K562 (cell line): Measurements from ENCODE around the gene BAIAP2. TPM values are rescaled to one million over a fixed set of nuclear protein-coding genes. Genes with fewer than 3 reads are reported as not detected.
A peak's percentile ranks its signal among the peaks of the same experiment; 100 is the strongest.

Source experiments
- ATAC-seq: fragments of 200-7000 bp; cut with Tn5 transposase; 3 replicates; pipeline ENCODE4 v1.9.1; 2020; ENCODE audit warnings: moderate library complexity
- BruUV-seq: library from RNA; stranded (reverse); fragments of 400-500 nt; replicated peaks from 2 replicates; lab custom pipeline; 2021; lab: Mats Ljungman, UMichigan
- CTCF ChIA-PET: fragments of 300-600 bp; formaldehyde crosslinking; extraction: SDS; loops from one replicate; lab custom pipeline; 2021; ENCODE audit warnings: low intra/inter-chr PET ratio; lab: Yijun Ruan, JAX
- POLR2A ChIA-PET: fragments of 300-600, 350-650 bp; sonication (Branson Sonifier 250); formaldehyde crosslinking; extraction: SDS; loops from one replicate; lab custom pipeline; 2021; ENCODE audit warnings: antibody characterized with exemption, inconsistent platforms; lab: Yijun Ruan, JAX
- DNase-seq, 4 experiments: peaks; one replicate each; pipeline versions ENCODE4 v3.0.0 to v3.0.0-alpha.2; 2011 to 2018; ENCODE audit warnings: low spot score in 3 of 4, mixed read lengths in 3 of 4; ENCODE audit errors: extremely low read depth in 1 of 4
- FAIRE-seq: peaks from 2 replicates; lab custom pipeline; 2011; peaks lifted over from hg19 to GRCh38; lab: Jason Lieb, UNC
- H2AFZ ChIP-seq: 2 replicates; pipeline ENCODE4 v1.6.0; 2011; ENCODE audit warnings: low read depth, low read length, control low read depth, inconsistent platforms
- H3K27ac ChIP-seq: fragments of 200-600 bp; 3 replicates; pipeline ENCODE4 v1.8.0; 2011; ENCODE audit warnings: low read depth, mild to moderate bottlenecking, control low read depth, inconsistent platforms, low read length, moderate library complexity, mixed read lengths; ENCODE audit errors: extremely low read depth
- H3K27me3 ChIP-seq, 2 experiments: fragments of 300-600 bp in 1 of 2; 2 replicates in 1 of 2; 3 replicates in 1 of 2; pipeline versions ENCODE4 v1.6.0 to v1.8.0; 2011; ENCODE audit warnings: inconsistent platforms in 2 of 2, low read length in 2 of 2, mild to moderate bottlenecking in 1 of 2, mixed read lengths in 1 of 2, moderate library complexity in 1 of 2; ENCODE audit not compliant: control insufficient read depth in 2 of 2, insufficient read depth in 2 of 2
- H3K36me3 ChIP-seq: fragments of 300-600 bp; 3 replicates; pipeline ENCODE4 v1.8.0; 2011; ENCODE audit warnings: mild to moderate bottlenecking, low read length, inconsistent platforms; ENCODE audit not compliant: control insufficient read depth, insufficient read depth
- H3K4me1 ChIP-seq, 2 experiments: fragments of 200-600 bp in 1 of 2; replicated peaks in 1 of 2; 2 replicates in 1 of 2; 3 replicates in 1 of 2; pipeline versions ENCODE4 v1.5.1 to v1.8.0; 2011; ENCODE audit warnings: inconsistent platforms in 2 of 2, low read length in 2 of 2, mild to moderate bottlenecking in 1 of 2, mixed read lengths in 1 of 2, moderate library complexity in 1 of 2; ENCODE audit not compliant: control insufficient read depth in 2 of 2, insufficient read depth in 2 of 2
- H3K4me2 ChIP-seq: 2 replicates; pipeline ENCODE4 v1.6.1; 2011; ENCODE audit warnings: low read length, control low read depth, inconsistent platforms, mixed read lengths; ENCODE audit not compliant: insufficient read depth
- H3K4me3 ChIP-seq: fragments of 200-600 bp; sonication (generic), shearing (Covaris generic); 2 replicates; pipeline ENCODE4 v1.5.1; 2016; ENCODE audit warnings: control low read depth, inconsistent platforms
- H3K79me2 ChIP-seq: fragments of 200-600 bp; 3 replicates; pipeline ENCODE4 v1.8.0; 2011; ENCODE audit warnings: low read length, inconsistent platforms; ENCODE audit not compliant: control insufficient read depth, insufficient read depth
- H3K9ac ChIP-seq, 2 experiments: 2 replicates each; pipeline versions ENCODE4 v1.6.0 to v1.6.1; 2011; ENCODE audit warnings: low read depth in 2 of 2, low read length in 2 of 2, control low read depth in 1 of 2, inconsistent platforms in 1 of 2, mild to moderate bottlenecking in 1 of 2, mixed read lengths in 1 of 2; ENCODE audit not compliant: insufficient read depth in 1 of 2
- H3K9me1 ChIP-seq: one replicate; pipeline ENCODE4 v1.6.0; 2011; ENCODE audit warnings: inconsistent platforms, mild to moderate bottlenecking, low read length, moderate library complexity; ENCODE audit not compliant: control insufficient read depth, insufficient read depth
- H3K9me3 ChIP-seq: replicated peaks from 2 replicates; pipeline ENCODE4 v1.5.1; 2011; ENCODE audit warnings: low read depth, low read length, inconsistent platforms; ENCODE audit not compliant: control insufficient read depth, insufficient read depth
- H4K20me1 ChIP-seq: replicated peaks from 2 replicates; pipeline ENCODE4 v1.6.1; 2011; ENCODE audit warnings: low read length, inconsistent platforms, mixed read lengths; ENCODE audit not compliant: control insufficient read depth, insufficient read depth
- CREBBP ChIP-seq: IDR thresholded peaks from one replicate; pipeline ENCODE4 v1.6.1; 2012; ENCODE audit warnings: low read depth, mild to moderate bottlenecking, control low read depth, inconsistent platforms, low read length
- DIDO1 ChIP-seq: fragments of 450-650 bp; IDR thresholded peaks from 2 replicates; pipeline ENCODE4 v1.6.1; 2016; ENCODE audit warnings: low read depth, missing biosample characterization, missing genetic modification characterization
- E4F1 ChIP-seq: fragments of 250-450 bp; sonication (Bioruptor Pico); IDR thresholded peaks from 2 replicates; pipeline ENCODE4 v1.5.0; 2021; ENCODE audit warnings: mild to moderate bottlenecking, borderline replicate concordance
- ELF1 ChIP-seq: fragments of 200-800 bp; sonication (Bioruptor generic); IDR thresholded peaks from 2 replicates; pipeline ENCODE4 v1.6.1; 2016; ENCODE audit warnings: missing genetic modification characterization, missing compliant biosample characterization
- HDAC2 ChIP-seq: fragments of 450-650 bp; IDR thresholded peaks from 2 replicates; pipeline ENCODE4 v1.6.1; 2016; ENCODE audit warnings: mild to moderate bottlenecking
- KAT7 ChIP-seq: sonication (generic); formaldehyde crosslinking; IDR thresholded peaks from 2 replicates; pipeline ENCODE4 v1.8.0; 2022; ENCODE audit warnings: missing genetic modification reagents, mild to moderate bottlenecking, borderline replicate concordance
- MECOM ChIP-seq: fragments of 250-450 bp; sonication (Bioruptor Pico); IDR thresholded peaks from 2 replicates; pipeline ENCODE4 v1.8.0; 2022; ENCODE audit warnings: inconsistent platforms
- MTA1 ChIP-seq: fragments of 450-650 bp; IDR thresholded peaks from 2 replicates; pipeline ENCODE4 v1.6.1; 2017; ENCODE audit warnings: borderline replicate concordance
- NCOA6 ChIP-seq: fragments of 450-650 bp; IDR thresholded peaks from 2 replicates; pipeline ENCODE4 v1.6.1; 2017; ENCODE audit warnings: mild to moderate bottlenecking
- NFIX ChIP-seq: fragments of 250-450 bp; sonication (Bioruptor Pico); IDR thresholded peaks from 2 replicates; pipeline ENCODE4 v1.4.0; 2020; ENCODE audit warnings: low read depth, mild to moderate bottlenecking, moderate library complexity
- RBM25 ChIP-seq: fragments of 200-400 bp; formaldehyde crosslinking; IDR thresholded peaks from 2 replicates; pipeline ENCODE4 v1.6.1; 2018; ENCODE audit warnings: low read length, low read depth, moderate library complexity; ENCODE audit not compliant: severe bottlenecking
- RNF2 ChIP-seq: sonication (generic); IDR thresholded peaks from 2 replicates; pipeline ENCODE4 v1.6.1; 2016
- STAG1 ChIP-seq: sonication (generic); formaldehyde crosslinking; IDR thresholded peaks from 2 replicates; pipeline ENCODE4 v1.5.0; 2020; ENCODE audit warnings: missing genetic modification reagents, borderline replicate concordance
- THAP12 ChIP-seq: fragments of 250-450 bp; sonication (Bioruptor Pico); IDR thresholded peaks from 2 replicates; pipeline ENCODE4 v1.9.0; 2021; ENCODE audit warnings: mild to moderate bottlenecking, inconsistent platforms
- ZNF143 ChIP-seq: sonication (generic); formaldehyde crosslinking; IDR thresholded peaks from 2 replicates; pipeline ENCODE4 v1.9.0; 2022; ENCODE audit warnings: mild to moderate bottlenecking, missing genetic modification reagents
- ZNF561 ChIP-seq: fragments of 450-650 bp; formaldehyde crosslinking; conservative IDR thresholded peaks from 2 replicates; pipeline ENCODE4 v1.4.0; 2020; ENCODE audit warnings: mild to moderate bottlenecking, moderate library complexity
- WGBS: fragments of 100-300 bp; shearing (Covaris generic); methylation state at CpG from one replicate; pipeline ENCODE4 v1.1.6; 2016; ENCODE audit warnings: low coverage, mixed read lengths; ENCODE audit not compliant: insufficient coverage; ENCODE audit errors: missing lambda C conversion rate; 5-methylcytosine and 5-hydroxymethylcytosine counted together
- in situ Hi-C: fragments of 300-500 bp; cut with MboI; formaldehyde crosslinking; loops from 4 replicates; pipeline ENCODE4 v1.15.0; 2018; ENCODE audit warnings: inconsistent platforms, mixed read lengths
- intact Hi-C: fragments of 100-400 bp; cut with micrococcal nuclease; formaldehyde crosslinking; loops from 2 replicates; pipeline ENCODE4 v1.14.2; 2022
- polyA plus RNA-seq, 8 experiments: library from polyadenylated mRNA; depleted of rRNA in 4 of 8; stranded (reverse) in 5 of 8; unstranded in 3 of 8; fragments of >200 nt; fragmentation: Nextera tagmentation in 2 of 8; fragmentation: Illumina TruSeq in 1 of 8; extraction: Ambion mirVana in 2 of 8; extraction: Trizol in 1 of 8; gene quantifications; 2 replicates each; pipeline versions ENCODE4 v1.2.1 to v1.2.3, GENCODE V29; 2011 to 2014; ENCODE audit warnings: inconsistent platforms in 1 of 8, missing spikeins in 1 of 8
- total RNA-seq, 7 experiments: library from RNA; depleted of rRNA in 6 of 7; stranded (reverse); fragments of >200 nt in 6 of 7; fragmentation: Illumina TruSeq in 2 of 7; extraction: Trizol in 2 of 7; gene quantifications; 2 replicates each; pipeline versions ENCODE4 v1.2.1 to v1.2.3, GENCODE V29; 2011 to 2021; ENCODE audit warnings: low replicate concordance in 1 of 7

The BAIAP2 gene
- total and polyA plus RNA-seq, 9 of the 15 experiments (the other 6 are each of a cell fraction or from before 2014, with no cell fraction given) = 2.3 to 51.6 (median 18.4) TPM

- CTCF ChIA-PET = interaction anchor here (0.6 kb wide), 1 partner anchor 28 kb away, joined by 3 read pairs; no protein-coding TSS in a partner anchor
- no peaks in the 10 kb centered on the region for H3K27me3 ChIP-seq
- peak overlapping the region; percentile 72 to 91 for H3K9ac ChIP-seq
- peak overlapping the region; percentile 97 for H3K4me2 ChIP-seq
- no peaks in the 10 kb centered on the region for H3K9me1 ChIP-seq
- H3K79me2 ChIP-seq = peaks cover 21% of the 10 kb centered on the region; the same call in 2 of the 3 replicates
- peak overlapping the region; percentile 92 for H3K27ac ChIP-seq
- TSS peak; percentile 85 for BruUV-seq
- ATAC-seq = peak; percentile 92
- under 1% methylated on average over 26 of the region's 29 CpGs for WGBS
- POLR2A ChIA-PET = interaction anchor here (0.6 to 1.8 kb wide), 8 partner anchors 10 to 74 kb away, joined by 3 to 4 read pairs (median 3); partner anchors contain the start of gene BAIAP2
- H3K36me3 ChIP-seq = no peaks in the 10 kb centered on the region; the same call in 2 of the 3 replicates
- in situ Hi-C loops (no loop called here), intact Hi-C loops (loop anchor here (1.0 to 10.0 kb wide), 3 partner anchors 14 to 217 kb away; partner anchors contain the start of genes NDUFAF8 and TEPSIN)
- H3K4me1 ChIP-seq = peaks cover 41 to 46% of the 10 kb centered on the region in 2 experiments
- peaks cover 8% of the 10 kb centered on the region for H3K9me3 ChIP-seq
- H2AFZ ChIP-seq = peak overlapping the region; percentile 91
- H3K4me3 ChIP-seq = peak overlapping the region; percentile 53
- no peaks in the 10 kb centered on the region for H4K20me1 ChIP-seq
- peak; percentile 99 for FAIRE-seq
- DNase-seq = peak; percentile 55 to 92 (median 74)
- no peak for TF ChIP-seq MECOM (CRISPR knock-in tag)
- no peak for TF ChIP-seq CREBBP
- TF ChIP-seq RBM25 = no peak
- no peak for TF ChIP-seq DIDO1
- TF ChIP-seq HDAC2 = 0 out of 2 replicates have a peak, but pooled peaks have one; percentile 43
- TF ChIP-seq ZNF561 (CRISPR knock-in tag) = no peak
- no peak for TF ChIP-seq ZNF143 (CRISPR knock-in tag)
- TF ChIP-seq ELF1 (tag) = peak; percentile 85
- TF ChIP-seq E4F1 (CRISPR knock-in tag) = no peak
- TF ChIP-seq NFIX (CRISPR knock-in tag) = no peak
- TF ChIP-seq THAP12 (CRISPR knock-in tag) = no peak
- TF ChIP-seq RNF2 = 0 out of 2 replicates have a peak, but pooled peaks have one; percentile 49
- TF ChIP-seq NCOA6 = no peak
- TF ChIP-seq STAG1 (CRISPR knock-in tag) = no peak
- no peak for TF ChIP-seq MTA1
- TF ChIP-seq KAT7 (CRISPR knock-in tag) = no peak; the same call in 1 of the 2 replicates
Observed at GRCh38 chr17:81018044-81018802, 16.7 kb upstream of the BAIAP2 start.
